MV-4-11 (cell line): ENCODE measurements around the gene SEC23IP.
"Not testable (repeated sequence)": the region's sequence is repeated elsewhere in the genome, so short reads cannot be mapped to it uniquely, and the experiment has no call there.

ENCODE experiments used
- DNase-seq: peaks from one replicate; lab custom pipeline; 2025; lab: John Stamatoyannopoulos, UW

SEC23IP gene

GRCh38 chr10:119892188-119893065, at the start of gene SEC23IP:
Gene SEC23IP, plus strand, starts transcription at chr10:119892730. Its CDS starts 53 bp downstream, at chr10:119892783.
- peak; percentile 94 for DNase-seq

GRCh38 chr10:119845656-119846055, 46.9 kb upstream of the SEC23IP start:
- peak; percentile 49 for DNase-seq

- DNase-seq, result no peak
Observed at GRCh38 chr10:119849031-119849789, 43.3 kb upstream of the SEC23IP start.

GRCh38 chr10:119849944-119850343, 42.6 kb upstream of the SEC23IP start:
- DNase-seq, result no peak

GRCh38 chr10:119852277-119852676, 40.3 kb upstream of the SEC23IP start:
- DNase-seq, result no peak

- no peak for DNase-seq
Observed at GRCh38 chr10:119852822-119853221, 39.7 kb upstream of the SEC23IP start.

- no peak for DNase-seq
Observed at GRCh38 chr10:119853574-119853973, 39.0 kb upstream of the SEC23IP start.

- DNase-seq, result no peak
Observed at GRCh38 chr10:119858063-119858462, 34.5 kb upstream of the SEC23IP start.

GRCh38 chr10:119859420-119860258, 32.9 kb upstream of the SEC23IP start:
- peak; percentile 37 for DNase-seq

GRCh38 chr10:119860866-119861607, 31.5 kb upstream of the SEC23IP start:
- peak; percentile 14 for DNase-seq

- no peak for DNase-seq
Observed at GRCh38 chr10:119862524-119862923, 30.0 kb upstream of the SEC23IP start.

GRCh38 chr10:119863951-119864565, 28.5 kb upstream of the SEC23IP start:
- DNase-seq, result peak; percentile 56

- DNase-seq, result no peak
Observed at GRCh38 chr10:119865699-119866240, 26.8 kb upstream of the SEC23IP start.

GRCh38 chr10:119867317-119867716, 25.2 kb upstream of the SEC23IP start:
- no peak for DNase-seq

GRCh38 chr10:119869398-119869797, 23.1 kb upstream of the SEC23IP start:
- DNase-seq, result not testable (repeated sequence)

GRCh38 chr10:119871881-119872609, 20.5 kb upstream of the SEC23IP start:
- peak; percentile 80 for DNase-seq

GRCh38 chr10:119872610-119872859, 20.0 kb upstream of the SEC23IP start, which contains the start of gene MCMBP:
Gene MCMBP, minus strand, starts transcription at chr10:119872843. Its CDS starts 259 bp downstream, at chr10:119872584.
- no peak for DNase-seq

GRCh38 chr10:119872860-119873681, 19.5 kb upstream of the SEC23IP start:
- DNase-seq, result peak; percentile 78

- DNase-seq, result no peak
Observed at GRCh38 chr10:119878524-119878923, 14.0 kb upstream of the SEC23IP start.
